ENCODE results near the gene PPP1R15A.
"Not testable (repeated sequence)": the region's sequence is repeated elsewhere in the genome, so short reads cannot be mapped to it uniquely, and the experiment has no call there.

PPP1R15A gene

GRCh38 chr19:48881741-48882657 is 9.8 kb downstream of the PPP1R15A start:
- no peak for DNase-seq (ENCODE audit: low read depth in 2 of 2)

GRCh38 chr19:48883726-48884125 is 11.5 kb downstream of the PPP1R15A start:
- DNase-seq (ENCODE audit: low read depth in 2 of 2): no peak

GRCh38 chr19:48887861-48888612 is 15.8 kb downstream of the PPP1R15A start:
- no peak for DNase-seq (ENCODE audit: low read depth in 2 of 2)

- DNase-seq (ENCODE audit: low read depth in 2 of 2): not testable (repeated sequence)
Observed at GRCh38 chr19:48889496-48889895, 17.3 kb downstream of the PPP1R15A start.

GRCh38 chr19:48890551-48890950 is 18.3 kb downstream of the PPP1R15A start:
- DNase-seq (ENCODE audit: low read depth in 2 of 2): no peak

- DNase-seq (ENCODE audit: low read depth in 2 of 2): no peak
Observed at GRCh38 chr19:48895226-48895625, 23.0 kb downstream of the PPP1R15A start.

GRCh38 chr19:48896191-48896720 is 24.0 kb downstream of the PPP1R15A start:
- no peak for DNase-seq (ENCODE audit: low read depth in 2 of 2)

- DNase-seq (ENCODE audit: low read depth in 2 of 2): no peak
Observed at GRCh38 chr19:48897181-48897580, 25.0 kb downstream of the PPP1R15A start.

GRCh38 chr19:48899386-48899749 is 27.1 kb downstream of the PPP1R15A start:
- DNase-seq (ENCODE audit: low read depth in 2 of 2): not testable (repeated sequence)

- peak; percentile 97 to 99 for DNase-seq (ENCODE audit: low read depth in 2 of 2)
Observed at GRCh38 chr19:48899781-48900476, 27.7 kb downstream of the PPP1R15A start, which contains the start of gene NUCB1. Gene NUCB1 (plus strand): TSS chr19:48900312. CDS start chr19:48900797, 485 bp downstream.

GRCh38 chr19:48900477-48901406 is 28.5 kb downstream of the PPP1R15A start:
- DNase-seq (ENCODE audit: low read depth in 2 of 2): no peak

GRCh38 chr19:48902291-48902690 is 30.1 kb downstream of the PPP1R15A start:
- not testable (repeated sequence) for DNase-seq (ENCODE audit: low read depth in 2 of 2)

GRCh38 chr19:48903788-48904187 is 31.6 kb downstream of the PPP1R15A start:
- not testable (repeated sequence) for DNase-seq (ENCODE audit: low read depth in 2 of 2)

GRCh38 chr19:48905664-48906063 is 33.4 kb downstream of the PPP1R15A start:
- DNase-seq (ENCODE audit: low read depth in 2 of 2): no peak

- no peak for DNase-seq (ENCODE audit: low read depth in 2 of 2)
Observed at GRCh38 chr19:48906324-48906723, 34.1 kb downstream of the PPP1R15A start.

GRCh38 chr19:48907671-48908070 is 35.5 kb downstream of the PPP1R15A start:
- no peak for DNase-seq (ENCODE audit: low read depth in 2 of 2)

- DNase-seq (ENCODE audit: low read depth in 2 of 2): not testable (repeated sequence)
Observed at GRCh38 chr19:48909424-48910077, 37.3 kb downstream of the PPP1R15A start.

GRCh38 chr19:48910803-48911202 is 38.6 kb downstream of the PPP1R15A start:
- DNase-seq (ENCODE audit: low read depth in 2 of 2): no peak

GRCh38 chr19:48913114-48913889 is 41.1 kb downstream of the PPP1R15A start:
- no peak for DNase-seq (ENCODE audit: low read depth in 2 of 2)

Data from stimulated activated CD4-positive, alpha-beta T cell treated with anti-CD3 and anti-CD28 coated beads, Interleukin-1b, Interleukin-23, amount 100 ng/mL, for 1 hour (primary cell).